Mammary epithelial cell (primary cell): ENCODE results near the gene ZBTB40.

Experiments
- EZH2 ChIP-seq: IDR thresholded peaks from 2 replicates; pipeline ENCODE4 v1.6.1; 2012; ENCODE audit warnings: low read length, inconsistent platforms, borderline replicate concordance
- TF ChIP-seq, protein P1 (sequence below), 2 donors: IDR thresholded peaks in 1 of 2; conservative IDR thresholded peaks in 1 of 2; 2 replicates each; pipeline ENCODE4 v1.5.1; 2011 to 2012; ENCODE audit warnings: inconsistent platforms in 2 of 2, low read length in 2 of 2, mild to moderate bottlenecking in 2 of 2, control low read depth in 1 of 2, low read depth in 1 of 2; ENCODE audit not compliant: insufficient read depth in 1 of 2; ENCODE audit errors: extremely low read depth in 1 of 2

- TF ChIP-seq, protein P1, sequence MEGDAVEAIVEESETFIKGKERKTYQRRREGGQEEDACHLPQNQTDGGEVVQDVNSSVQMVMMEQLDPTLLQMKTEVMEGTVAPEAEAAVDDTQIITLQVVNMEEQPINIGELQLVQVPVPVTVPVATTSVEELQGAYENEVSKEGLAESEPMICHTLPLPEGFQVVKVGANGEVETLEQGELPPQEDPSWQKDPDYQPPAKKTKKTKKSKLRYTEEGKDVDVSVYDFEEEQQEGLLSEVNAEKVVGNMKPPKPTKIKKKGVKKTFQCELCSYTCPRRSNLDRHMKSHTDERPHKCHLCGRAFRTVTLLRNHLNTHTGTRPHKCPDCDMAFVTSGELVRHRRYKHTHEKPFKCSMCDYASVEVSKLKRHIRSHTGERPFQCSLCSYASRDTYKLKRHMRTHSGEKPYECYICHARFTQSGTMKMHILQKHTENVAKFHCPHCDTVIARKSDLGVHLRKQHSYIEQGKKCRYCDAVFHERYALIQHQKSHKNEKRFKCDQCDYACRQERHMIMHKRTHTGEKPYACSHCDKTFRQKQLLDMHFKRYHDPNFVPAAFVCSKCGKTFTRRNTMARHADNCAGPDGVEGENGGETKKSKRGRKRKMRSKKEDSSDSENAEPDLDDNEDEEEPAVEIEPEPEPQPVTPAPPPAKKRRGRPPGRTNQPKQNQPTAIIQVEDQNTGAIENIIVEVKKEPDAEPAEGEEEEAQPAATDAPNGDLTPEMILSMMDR (conservative IDR thresholded peaks at IDR 0.05 in 1 of 2, IDR thresholded peaks at IDR 0.05 in 1 of 2; ENCODE audit: extremely low read depth in 1 of 2, insufficient read depth in 1 of 2, low read depth in 1 of 2, low read length in 2 of 2): no peak
- no peak for TF ChIP-seq EZH2
Observed at GRCh38 chr1:22500058-22500457, 48.4 kb downstream of the ZBTB40 start.
